GM12878 (cell line): ENCODE data around the gene B4GALT1. TPM values are rescaled to one million over a fixed set of nuclear protein-coding genes. Genes with fewer than 3 reads are reported as not detected.

Source experiments
- ATAC-seq: fragments of 200-7000 bp; cut with Tn5 transposase; 3 replicates; pipeline ENCODE4 v1.9.1; 2020; ENCODE audit warnings: mild to moderate bottlenecking, moderate library complexity
- BruUV-seq: library from RNA; stranded (reverse); fragments of 400-500 nt; replicated peaks from 2 replicates; lab custom pipeline; 2021; lab: Mats Ljungman, UMichigan
- CTCF ChIA-PET: fragments of 300-600 bp; sonication (Branson Sonifier 250); formaldehyde crosslinking; extraction: SDS; loops from one replicate; lab custom pipeline; 2021; ENCODE audit warnings: inconsistent platforms; lab: Yijun Ruan, JAX
- POLR2A ChIA-PET: fragments of 350-600 bp; formaldehyde crosslinking; extraction: SDS; loops from one replicate; lab custom pipeline; 2021; ENCODE audit warnings: inconsistent platforms; lab: Charles Lee
- RAD21 ChIA-PET: fragments of 300-600 bp; sonication (Branson Sonifier 250); formaldehyde crosslinking; loops from one replicate; lab custom pipeline; 2023; ENCODE audit warnings: antibody characterized with exemption; ENCODE audit not compliant: unreplicated experiment; lab: Charles Lee
- SMC1A ChIA-PET: fragments of 300-600 bp; sonication (Branson Sonifier 250); formaldehyde crosslinking; loops from one replicate; lab custom pipeline; 2023; ENCODE audit not compliant: unreplicated experiment, uncharacterized antibody; lab: Charles Lee
- DNase-seq: peaks from one replicate; pipeline ENCODE4 v3.0.0-alpha.2; 2011; ENCODE audit warnings: low read depth, low spot score
- FAIRE-seq: peaks from 3 replicates; lab custom pipeline; 2011; peaks lifted over from hg19 to GRCh38; lab: Jason Lieb, UNC
- H2AFZ ChIP-seq: 2 replicates; pipeline ENCODE4 v1.6.0; 2011; ENCODE audit warnings: low read depth, low read length, control low read depth; ENCODE audit not compliant: control insufficient read depth
- H3K27ac ChIP-seq: 2 replicates; pipeline ENCODE4 v1.5.1; 2011; ENCODE audit warnings: control low read depth; ENCODE audit not compliant: control insufficient read depth, insufficient read depth
- H3K27me3 ChIP-seq, 2 experiments: replicated peaks in 1 of 2; 2 replicates each; pipeline versions ENCODE4 v1.6.0 to v1.6.1; 2011; ENCODE audit warnings: low read length in 1 of 2; ENCODE audit not compliant: control insufficient read depth in 2 of 2, insufficient read depth in 2 of 2
- H3K36me3 ChIP-seq, 2 experiments: 2 replicates each; pipeline ENCODE4 v1.5.1; 2011; ENCODE audit warnings: low read length in 1 of 2; ENCODE audit not compliant: control insufficient read depth in 2 of 2, insufficient read depth in 2 of 2
- H3K4me1 ChIP-seq: 2 replicates; pipeline ENCODE4 v1.6.1; 2011; ENCODE audit warnings: mild to moderate bottlenecking, low read length, moderate library complexity, mixed read lengths; ENCODE audit not compliant: control insufficient read depth, insufficient read depth
- H3K4me2 ChIP-seq: 2 replicates; pipeline ENCODE4 v1.6.0; 2011; ENCODE audit warnings: control low read depth; ENCODE audit not compliant: control insufficient read depth, insufficient read depth
- H3K4me3 ChIP-seq: fragments of 200-600 bp; sonication (generic); 2 replicates; pipeline ENCODE4 v1.5.1; 2016
- H3K79me2 ChIP-seq: 2 replicates; pipeline ENCODE4 v1.6.0; 2011; ENCODE audit warnings: low read length; ENCODE audit not compliant: control insufficient read depth, insufficient read depth
- H3K9ac ChIP-seq: 2 replicates; pipeline ENCODE4 v1.8.0; 2011; ENCODE audit warnings: low read length, control low read depth, mixed read lengths; ENCODE audit not compliant: control insufficient read depth, insufficient read depth
- H3K9me3 ChIP-seq: replicated peaks from 3 replicates; pipeline ENCODE4 v1.5.1; 2011; ENCODE audit warnings: mild to moderate bottlenecking, low read length; ENCODE audit not compliant: control insufficient read depth, insufficient read depth
- H4K20me1 ChIP-seq: 2 replicates; pipeline ENCODE4 v1.6.0; 2011; ENCODE audit not compliant: control insufficient read depth, insufficient read depth
- CBX5 ChIP-seq: sonication (generic); IDR thresholded peaks from 2 replicates; pipeline ENCODE4 v1.6.1; 2016; ENCODE audit warnings: low read depth, moderate library complexity, mild to moderate bottlenecking, inconsistent platforms
- EP300 ChIP-seq, 2 experiments: fragments of 150-350 bp in 1 of 2; IDR thresholded peaks; 2 replicates each; pipeline ENCODE4 v1.6.1; 2011 to 2012; ENCODE audit warnings: low read depth in 2 of 2, low read length in 2 of 2, borderline replicate concordance in 1 of 2, improper control_type of control experiment in 1 of 2, inconsistent platforms in 1 of 2; ENCODE audit not compliant: control insufficient read depth in 1 of 2
- HDAC6 ChIP-seq: fragments of 200-600 bp; sonication (generic); IDR thresholded peaks from one replicate; pipeline ENCODE4 v1.8.0; 2017; ENCODE audit warnings: antibody characterized with exemption; ENCODE audit not compliant: unreplicated experiment
- POLR2A ChIP-seq: IDR thresholded peaks from 2 replicates; pipeline ENCODE4 v1.6.1; 2011; ENCODE audit warnings: low read depth, mild to moderate bottlenecking, low read length
- POLR2AphosphoS5 ChIP-seq: IDR thresholded peaks from 2 replicates; pipeline ENCODE4 v1.6.1; 2011; ENCODE audit warnings: mild to moderate bottlenecking, low read length, inconsistent platforms
- WGBS: methylation state at CpG from one replicate; pipeline ENCODE4 v1.1.6; 2016; ENCODE audit warnings: low lambda C conversion rate; ENCODE audit not compliant: insufficient replicate concordance, insufficient coverage; ENCODE audit errors: missing lambda C conversion rate; 5-methylcytosine and 5-hydroxymethylcytosine counted together
- in situ Hi-C: fragments of 300-500 bp; cut with MboI; formaldehyde crosslinking; loops from 9 replicates; pipeline ENCODE4 v1.14.3; 2018; ENCODE audit warnings: mixed read lengths
- intact Hi-C: fragments of 100-400 bp; cut with micrococcal nuclease; formaldehyde crosslinking; loops from one replicate; pipeline ENCODE4 v1.14.2; 2022; ENCODE audit not compliant: unreplicated experiment
- polyA plus RNA-seq, 11 experiments: library from polyadenylated mRNA; depleted of rRNA in 4 of 11; unstranded in 6 of 11; stranded (reverse) in 5 of 11; fragments of >200 nt; fragmentation: Nextera tagmentation in 4 of 11; fragmentation: Illumina TruSeq in 1 of 11; extraction: Ambion mirVana in 4 of 11; extraction: Trizol in 1 of 11; gene quantifications; 1 replicate in 1 of 11; 2 replicates in 10 of 11; pipeline versions ENCODE4 v1.2.1 to v1.2.3, GENCODE V29; 2011 to 2016; ENCODE audit warnings: inconsistent platforms in 2 of 11, missing spikeins in 2 of 11, low read depth in 1 of 11
- total RNA-seq, 4 experiments: library from RNA; depleted of rRNA in 3 of 4; stranded (reverse); fragments of >200 nt in 3 of 4; fragmentation: Illumina TruSeq in 1 of 4; extraction: Trizol in 1 of 4; gene quantifications; 2 replicates each; pipeline versions ENCODE4 v1.2.1 to v1.2.3, GENCODE V29; 2013 to 2021
- TF ChIP-seq, protein P1 (sequence below): fragments of 150-350 bp; IDR thresholded peaks from 2 replicates; pipeline ENCODE4 v1.6.1; 2014; ENCODE audit warnings: mild to moderate bottlenecking, low read depth, low read length

Gene B4GALT1
- total and polyA plus RNA-seq, 10 of the 15 experiments (the other 5 are each of a cell fraction or from before 2014, with no cell fraction given), result 12.7 to 79.0 (median 41.0) TPM

DNA sequence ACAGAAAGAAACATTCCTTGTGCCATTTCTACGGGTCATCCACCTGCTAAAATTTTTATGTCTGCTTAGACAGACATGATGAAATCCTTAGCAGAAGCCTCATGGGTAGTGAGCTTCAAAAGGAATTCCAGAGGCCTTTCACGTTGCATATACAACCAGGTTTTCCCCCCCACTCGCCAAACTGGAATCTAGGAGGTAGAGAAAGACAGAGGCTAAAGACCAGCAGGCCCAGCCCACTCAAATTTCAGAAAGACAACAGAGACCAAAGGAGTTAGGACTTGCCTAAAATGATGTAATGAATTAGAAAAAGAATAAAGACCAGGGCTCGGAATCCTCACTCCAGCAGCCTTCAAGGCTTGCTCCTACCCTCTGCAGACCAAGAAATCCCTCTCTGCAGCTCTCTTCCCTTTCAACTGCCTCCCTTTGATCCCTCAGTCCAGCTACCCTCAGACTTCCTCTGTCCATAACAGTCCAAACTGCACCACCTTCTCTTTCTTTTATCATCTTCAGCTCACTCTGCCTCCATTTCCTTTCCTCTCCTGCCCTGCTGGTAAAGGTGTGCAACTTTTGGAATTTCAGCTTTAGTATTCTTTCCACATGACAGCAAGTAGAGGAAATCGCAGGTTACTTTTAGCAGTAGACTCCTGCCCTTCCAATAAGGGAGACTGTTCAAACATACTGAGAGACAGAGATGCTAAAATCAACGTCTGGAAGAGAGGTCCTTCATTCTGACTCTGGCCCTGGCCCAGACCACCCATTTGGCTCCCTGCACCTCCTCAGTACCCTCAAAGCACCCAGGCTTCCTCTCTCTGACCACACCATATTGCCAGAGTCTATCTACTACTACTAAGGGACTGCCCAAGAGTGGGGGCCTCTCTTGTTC, 8.9 kb downstream of the B4GALT1 start:
- TF ChIP-seq POLR2A (0 out of 2 replicates have a peak, but pooled peaks have one; percentile 14), HDAC6 (no peak), EP300 (IDR thresholded peaks at IDR 0.05; ENCODE audit: borderline replicate concordance in 1 of 2, control insufficient read depth in 1 of 2, low read depth in 2 of 2, low read length in 2 of 2) (0 out of 4 replicates have a peak, but pooled peaks of 1 of the 2 experiments have one; percentile 17), CBX5 (no peak), POLR2AphosphoS5 (0 out of 2 replicates have a peak, but pooled peaks have one; percentile 13)
- TF ChIP-seq, protein P1, sequence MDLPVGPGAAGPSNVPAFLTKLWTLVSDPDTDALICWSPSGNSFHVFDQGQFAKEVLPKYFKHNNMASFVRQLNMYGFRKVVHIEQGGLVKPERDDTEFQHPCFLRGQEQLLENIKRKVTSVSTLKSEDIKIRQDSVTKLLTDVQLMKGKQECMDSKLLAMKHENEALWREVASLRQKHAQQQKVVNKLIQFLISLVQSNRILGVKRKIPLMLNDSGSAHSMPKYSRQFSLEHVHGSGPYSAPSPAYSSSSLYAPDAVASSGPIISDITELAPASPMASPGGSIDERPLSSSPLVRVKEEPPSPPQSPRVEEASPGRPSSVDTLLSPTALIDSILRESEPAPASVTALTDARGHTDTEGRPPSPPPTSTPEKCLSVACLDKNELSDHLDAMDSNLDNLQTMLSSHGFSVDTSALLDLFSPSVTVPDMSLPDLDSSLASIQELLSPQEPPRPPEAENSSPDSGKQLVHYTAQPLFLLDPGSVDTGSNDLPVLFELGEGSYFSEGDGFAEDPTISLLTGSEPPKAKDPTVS, result no peak
- ATAC-seq, result peak; percentile 15
- Histone ChIP-seq H3K4me1 (peaks cover 71% of the 10 kb centered on the region), H3K79me2 (peaks cover 98% of the 10 kb centered on the region), H3K9ac (peak overlapping the region; percentile 68), H3K27ac (peak overlapping the region; percentile 92), H4K20me1 (no peaks in the 10 kb centered on the region), H3K9me3 (no peaks in the 10 kb centered on the region), H3K27me3 (no peaks in the 10 kb centered on the region), H3K4me3 (peak overlapping the region; percentile 90), H3K4me2 (peak overlapping the region; percentile 86), H3K36me3 (no peaks in the 10 kb centered on the region; a peak in 1 of 4 replicates), H2AFZ (no peak overlapping the region)
- intact Hi-C loops (loop anchor here (2.0 kb wide), 1 partner anchor 15 kb away; no protein-coding TSS in a partner anchor), in situ Hi-C loops (no loop called here)
- no TSS peak for BruUV-seq
- ChIA-PET POLR2A (interaction anchor here (0.9 to 8.5 kb wide), 7 partner anchors 9 to 134 kb away, joined by 3 to 73 read pairs (median 4); partner anchors contain the start of gene B4GALT1), CTCF (interaction anchor here (0.8 to 7.2 kb wide), 9 partner anchors 8 to 105 kb away, joined by 3 to 58 read pairs (median 4); no protein-coding TSS in a partner anchor), SMC1A (interaction anchor here (0.8 to 10.4 kb wide), 14 partner anchors 7 to 139 kb away, joined by 3 to 172 read pairs (median 4); partner anchors contain the start of genes B4GALT1 and DNAJA1), RAD21 (interaction anchor here (0.9 to 7.2 kb wide), 8 partner anchors 8 to 68 kb away, joined by 3 to 46 read pairs (median 11); partner anchors contain the start of gene B4GALT1)
- 27% methylated on average over 6 of the region's 6 CpGs for WGBS
- FAIRE-seq, result no peak
- no peak for DNase-seq
